Breast epithelium (tissue), 4 donors: ENCODE data around the gene RTCA. TPM values are rescaled to one million over a fixed set of nuclear protein-coding genes. Genes with fewer than 3 reads are reported as not detected.
"Not testable (repeated sequence)": the region's sequence is repeated elsewhere in the genome, so short reads cannot be mapped to it uniquely, and the experiment has no call there.

Experiments
- DNase-seq, 2 donors: peaks; one replicate each; pipeline ENCODE4 v3.0.0-alpha.2; 2019; ENCODE audit warnings: low spot score in 2 of 2
- H3K27ac ChIP-seq, 2 donors: fragments of 200-600 bp; sonication (generic) in 1 of 2; one replicate each; pipeline ENCODE4 v1.5.1; 2016 to 2019; ENCODE audit warnings: mild to moderate bottlenecking in 1 of 2
- H3K27me3 ChIP-seq, 2 donors: fragments of 200-600 bp; sonication (generic) in 1 of 2; one replicate each; pipeline versions ENCODE4 v1.5.1 to v1.6.0; 2017 to 2019; ENCODE audit warnings: control low read depth in 1 of 2, mild to moderate bottlenecking in 1 of 2
- H3K36me3 ChIP-seq: fragments of 200-600 bp; one replicate; pipeline ENCODE4 v1.5.1; 2019
- H3K4me1 ChIP-seq, 2 donors: fragments of 200-600 bp; sonication (generic); one replicate each; pipeline ENCODE4 v1.5.1; 2016 to 2019; ENCODE audit warnings: control low read depth in 1 of 2
- H3K4me3 ChIP-seq, 3 donors: fragments of 200-600 bp; sonication (generic); 1 replicate in 2 of 3; 2 replicates in 1 of 3; pipeline ENCODE4 v1.5.1; 2016 to 2019; ENCODE audit warnings: mild to moderate bottlenecking in 3 of 3, moderate library complexity in 2 of 3
- H3K9me3 ChIP-seq, 2 donors: fragments of 200-600 bp; sonication (generic) in 1 of 2; one replicate each; pipeline ENCODE4 v1.5.1; 2016 to 2019; ENCODE audit warnings: control low read depth in 1 of 2
- POLR2A ChIP-seq: fragments of 450-650 bp; IDR thresholded peaks from one replicate; pipeline ENCODE4 v1.6.1; 2016; ENCODE audit warnings: antibody characterized with exemption, mild to moderate bottlenecking, moderate library complexity
- POLR2AphosphoS5 ChIP-seq, 3 donors: sonication (generic); formaldehyde crosslinking; IDR thresholded peaks; one replicate each; pipeline ENCODE4 v1.6.1; 2017; ENCODE audit warnings: antibody characterized with exemption in 3 of 3
- intact Hi-C: fragments of 100-400 bp; cut with DNase I; formaldehyde crosslinking; loops from one replicate; pipeline ENCODE4 v1.15.1; 2023; ENCODE audit warnings: low total_unique reads
- total RNA-seq, 3 donors: library from RNA; depleted of rRNA; stranded (reverse); fragments of >200 nt; gene quantifications; one replicate each; pipeline ENCODE4 v1.1.0, GENCODE V29; 2016
- TF ChIP-seq, protein P1 (sequence below), 3 donors: fragments of 450-650 bp; IDR thresholded peaks; one replicate each; pipeline ENCODE4 v1.5.1; 2016 to 2017; ENCODE audit warnings: antibody characterized with exemption in 3 of 3, mild to moderate bottlenecking in 3 of 3, moderate library complexity in 3 of 3

The RTCA gene
- total RNA-seq, 3 donors from 2014 or later = 17.0 to 22.6 (median 22.2) TPM

DNA sequence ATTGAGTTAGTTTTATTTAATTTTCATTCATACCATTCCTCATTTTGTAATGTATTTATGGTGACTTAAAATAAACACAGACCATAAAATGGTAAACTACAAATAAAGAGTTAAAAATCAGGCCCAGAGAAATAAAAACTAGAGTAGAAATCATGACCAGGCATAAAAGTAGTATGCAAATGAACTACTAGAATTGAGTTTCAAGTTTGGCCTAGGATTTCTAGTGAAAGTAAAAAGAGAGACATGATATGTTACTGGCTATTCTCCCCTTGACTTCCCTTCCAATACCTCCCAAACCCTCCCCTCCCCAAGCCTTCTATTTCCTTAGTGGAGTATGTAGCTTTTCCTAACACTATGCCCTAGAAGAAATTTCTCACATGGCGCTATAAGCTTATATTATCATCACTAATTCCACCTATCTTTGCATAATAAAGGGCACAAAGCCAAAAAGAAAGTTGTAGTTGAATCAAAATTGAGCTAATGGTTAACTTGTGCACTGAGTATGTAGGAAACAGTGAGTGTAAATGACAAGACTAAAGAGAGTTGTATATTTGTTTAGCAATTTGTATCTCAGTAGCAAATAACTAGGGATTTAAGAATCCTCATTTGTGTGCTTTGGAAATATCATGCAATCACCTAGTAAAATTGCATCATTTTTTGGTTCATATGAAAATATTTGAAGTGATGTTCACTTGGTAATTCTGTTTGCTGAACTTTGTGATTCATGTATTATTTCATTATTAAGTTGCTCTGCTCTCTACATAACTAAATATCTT, 56.6 kb downstream of the RTCA start:
- H3K4me3 ChIP-seq = no peak overlapping the region
- no peak for DNase-seq
- H3K36me3 ChIP-seq = no peaks in the 10 kb centered on the region
- H3K27ac ChIP-seq = no peak overlapping the region
- TF ChIP-seq POLR2AphosphoS5 (IDR thresholded peaks at IDR 0.05) = no peak
- no peak for TF ChIP-seq POLR2A
- TF ChIP-seq, protein P1, sequence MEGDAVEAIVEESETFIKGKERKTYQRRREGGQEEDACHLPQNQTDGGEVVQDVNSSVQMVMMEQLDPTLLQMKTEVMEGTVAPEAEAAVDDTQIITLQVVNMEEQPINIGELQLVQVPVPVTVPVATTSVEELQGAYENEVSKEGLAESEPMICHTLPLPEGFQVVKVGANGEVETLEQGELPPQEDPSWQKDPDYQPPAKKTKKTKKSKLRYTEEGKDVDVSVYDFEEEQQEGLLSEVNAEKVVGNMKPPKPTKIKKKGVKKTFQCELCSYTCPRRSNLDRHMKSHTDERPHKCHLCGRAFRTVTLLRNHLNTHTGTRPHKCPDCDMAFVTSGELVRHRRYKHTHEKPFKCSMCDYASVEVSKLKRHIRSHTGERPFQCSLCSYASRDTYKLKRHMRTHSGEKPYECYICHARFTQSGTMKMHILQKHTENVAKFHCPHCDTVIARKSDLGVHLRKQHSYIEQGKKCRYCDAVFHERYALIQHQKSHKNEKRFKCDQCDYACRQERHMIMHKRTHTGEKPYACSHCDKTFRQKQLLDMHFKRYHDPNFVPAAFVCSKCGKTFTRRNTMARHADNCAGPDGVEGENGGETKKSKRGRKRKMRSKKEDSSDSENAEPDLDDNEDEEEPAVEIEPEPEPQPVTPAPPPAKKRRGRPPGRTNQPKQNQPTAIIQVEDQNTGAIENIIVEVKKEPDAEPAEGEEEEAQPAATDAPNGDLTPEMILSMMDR (IDR thresholded peaks at IDR 0.05) = no peak
- no peaks in the 10 kb centered on the region for H3K27me3 ChIP-seq
- peaks cover 12 to 17% of the 10 kb centered on the region in 2 donors for H3K9me3 ChIP-seq
- no peaks in the 10 kb centered on the region for H3K4me1 ChIP-seq
- intact Hi-C loops = no loop called here

GRCh38 chr1:100323419-100324106, 57.5 kb downstream of the RTCA start:
- H3K27ac ChIP-seq = peak overlapping the region in 1 of 2 donors; percentile 51
- intact Hi-C loops = no loop called here
- H3K27me3 ChIP-seq = no peaks in the 10 kb centered on the region
- H3K9me3 ChIP-seq = peaks cover 12 to 17% of the 10 kb centered on the region in 2 donors
- no peak overlapping the region for H3K4me3 ChIP-seq
- no peaks in the 10 kb centered on the region for H3K4me1 ChIP-seq
- DNase-seq = no peak
- no peaks in the 10 kb centered on the region for H3K36me3 ChIP-seq
- TF ChIP-seq POLR2A (no peak), POLR2AphosphoS5 (IDR thresholded peaks at IDR 0.05) (no peak)
- TF ChIP-seq, protein P1 (IDR thresholded peaks at IDR 0.05) = no peak

DNA sequence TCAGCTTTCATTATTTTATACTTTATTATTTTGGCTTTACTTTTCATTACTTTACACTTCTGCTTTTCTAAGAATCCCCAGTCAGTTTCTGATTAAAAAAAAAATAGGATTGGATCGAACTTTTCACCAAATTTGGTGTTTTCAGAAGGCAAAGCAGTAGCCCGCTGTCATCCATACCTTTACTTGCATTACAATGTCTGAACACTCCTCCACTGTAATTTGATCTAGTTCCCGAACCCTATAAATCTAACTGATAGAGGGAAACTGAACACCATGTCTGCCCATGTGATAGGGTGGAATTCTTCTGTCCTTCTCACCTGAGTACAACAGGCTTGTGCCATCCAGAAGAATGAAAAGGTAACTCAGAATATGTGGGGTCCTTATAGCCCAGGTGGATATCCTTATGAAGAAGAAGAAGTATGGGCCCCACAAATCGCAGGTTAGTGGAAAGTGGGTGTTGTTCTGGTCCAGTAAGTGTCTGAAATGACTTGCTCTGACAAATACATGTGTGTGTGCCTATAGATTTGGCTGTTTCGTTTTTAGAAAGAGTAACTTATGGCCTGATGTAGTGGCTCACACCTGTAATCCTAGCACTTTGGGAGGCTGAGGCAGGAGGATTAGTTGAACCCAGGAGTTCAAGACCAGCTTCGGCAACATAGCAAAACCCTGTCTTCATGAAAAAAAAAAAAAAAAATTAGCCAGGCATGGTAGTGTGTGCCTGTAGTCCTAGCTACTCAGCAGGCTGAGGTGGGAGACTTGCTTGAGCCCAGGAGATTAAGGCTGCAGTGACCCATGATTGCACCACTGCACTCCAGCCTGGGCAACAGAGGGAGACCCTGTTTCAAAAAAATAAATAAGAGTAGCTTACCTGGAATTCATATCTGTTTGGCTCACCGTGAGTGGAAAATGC, 59.7 kb downstream of the RTCA start:
- no peak for TF ChIP-seq POLR2A
- TF ChIP-seq, protein P1 (IDR thresholded peaks at IDR 0.05) = no peak
- no peak for TF ChIP-seq POLR2AphosphoS5 (IDR thresholded peaks at IDR 0.05)
- Histone ChIP-seq H3K27me3 (no peaks in the 10 kb centered on the region), H3K4me3 (no peak overlapping the region), H3K9me3 (no peaks in the 10 kb centered on the region), H3K27ac (no peak overlapping the region), H3K36me3 (no peaks in the 10 kb centered on the region), H3K4me1 (no peaks in the 10 kb centered on the region)
- intact Hi-C loops = no loop called here
- no peak for DNase-seq

DNA sequence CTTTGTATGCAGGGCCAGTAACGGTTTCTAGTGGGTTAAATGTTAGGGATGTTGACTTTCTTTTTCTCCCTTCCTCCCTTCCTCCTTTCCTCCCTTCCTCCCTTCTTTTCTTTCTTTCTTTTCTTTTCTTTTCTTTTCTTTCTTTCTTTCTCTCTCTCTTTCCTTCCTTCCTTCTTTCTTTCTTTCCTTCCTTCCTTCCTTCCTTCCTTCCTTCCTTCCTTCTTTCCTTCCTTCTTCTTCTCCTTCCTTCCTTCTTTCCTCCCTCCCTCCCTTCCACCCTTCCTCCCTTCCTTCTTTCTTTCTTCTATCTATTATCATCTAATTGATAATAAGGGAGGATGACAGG, 60.3 kb downstream of the RTCA start:
- H3K4me3 ChIP-seq, H3K27ac ChIP-seq, H3K36me3 ChIP-seq, intact Hi-C loops, H3K27me3 ChIP-seq, H3K4me1 ChIP-seq, DNase-seq, H3K9me3 ChIP-seq: not testable (repeated sequence)

- no peak overlapping the region for H3K27ac ChIP-seq
- no peak for DNase-seq
- no peak overlapping the region for H3K4me3 ChIP-seq
- intact Hi-C loops = no loop called here
- no peaks in the 10 kb centered on the region for H3K27me3 ChIP-seq
- H3K4me1 ChIP-seq = no peaks in the 10 kb centered on the region
- H3K36me3 ChIP-seq = no peaks in the 10 kb centered on the region
- no peaks in the 10 kb centered on the region for H3K9me3 ChIP-seq
- TF ChIP-seq, protein P1 (IDR thresholded peaks at IDR 0.05) = no peak
- TF ChIP-seq POLR2A = no peak
- TF ChIP-seq POLR2AphosphoS5 (IDR thresholded peaks at IDR 0.05) = no peak
These were observed 62.1 kb downstream of the RTCA start for GRCh38 chr1:100328133-100328532.

DNA sequence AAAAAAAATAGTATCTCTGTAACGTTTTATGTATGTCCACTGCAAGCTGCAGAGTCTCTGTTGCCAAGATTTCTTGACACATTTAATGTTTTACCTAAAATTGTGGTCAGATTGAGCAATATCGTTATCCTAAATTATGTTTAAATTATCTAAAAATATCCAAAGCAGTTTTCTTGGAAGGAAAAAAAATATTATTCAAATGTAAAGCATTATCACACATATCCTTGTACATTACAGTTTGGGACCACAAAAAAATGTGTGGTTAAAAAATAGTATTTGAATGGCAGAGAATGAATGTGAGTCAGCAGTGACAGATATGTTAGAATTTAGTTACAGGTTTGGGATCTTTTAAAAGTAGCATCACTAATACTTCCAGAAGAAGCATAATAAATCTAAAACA, 65.1 kb downstream of the RTCA start:
- H3K4me3 ChIP-seq, DNase-seq, H3K9me3 ChIP-seq, H3K27me3 ChIP-seq, H3K36me3 ChIP-seq, intact Hi-C loops, H3K27ac ChIP-seq, H3K4me1 ChIP-seq: not testable (repeated sequence)
